ENCODE measurements around the gene SCAMP4.

DNA sequence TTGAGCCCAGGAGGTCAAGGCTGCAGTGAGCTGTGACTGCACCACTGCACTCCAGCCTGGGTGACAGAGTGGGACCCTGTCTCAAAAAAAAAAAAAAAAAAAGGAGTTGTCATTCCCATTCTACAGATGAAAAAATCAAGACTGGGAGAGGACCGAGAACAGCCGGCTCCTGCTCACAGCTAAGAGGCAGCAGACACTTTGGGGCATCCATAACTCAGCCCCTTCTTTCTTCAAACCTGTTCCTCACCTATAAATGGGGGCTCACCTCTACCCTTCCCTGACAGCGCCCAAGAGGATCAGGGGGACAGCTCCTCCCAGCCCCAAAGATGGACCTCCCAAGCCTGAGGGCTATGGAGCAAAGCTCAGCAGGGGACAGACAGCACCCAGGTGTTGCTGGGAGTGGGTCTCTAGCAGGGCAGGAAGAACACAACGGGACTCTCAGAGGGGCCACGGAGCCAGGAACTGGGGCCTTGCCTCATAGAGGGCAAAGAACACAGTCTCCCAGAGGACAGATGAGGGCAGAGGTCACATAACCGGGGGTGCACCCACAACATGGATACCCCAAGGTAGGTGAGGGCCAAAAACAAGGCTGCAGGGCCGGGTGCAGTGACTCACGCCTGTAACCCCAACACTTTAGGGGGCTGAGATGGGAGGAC is 38.4 kb upstream of the SCAMP4 start:
- TF ChIP-seq POLR2A (IDR thresholded peaks at IDR 0.05) = no peak
- TF ChIP-seq, protein P1, sequence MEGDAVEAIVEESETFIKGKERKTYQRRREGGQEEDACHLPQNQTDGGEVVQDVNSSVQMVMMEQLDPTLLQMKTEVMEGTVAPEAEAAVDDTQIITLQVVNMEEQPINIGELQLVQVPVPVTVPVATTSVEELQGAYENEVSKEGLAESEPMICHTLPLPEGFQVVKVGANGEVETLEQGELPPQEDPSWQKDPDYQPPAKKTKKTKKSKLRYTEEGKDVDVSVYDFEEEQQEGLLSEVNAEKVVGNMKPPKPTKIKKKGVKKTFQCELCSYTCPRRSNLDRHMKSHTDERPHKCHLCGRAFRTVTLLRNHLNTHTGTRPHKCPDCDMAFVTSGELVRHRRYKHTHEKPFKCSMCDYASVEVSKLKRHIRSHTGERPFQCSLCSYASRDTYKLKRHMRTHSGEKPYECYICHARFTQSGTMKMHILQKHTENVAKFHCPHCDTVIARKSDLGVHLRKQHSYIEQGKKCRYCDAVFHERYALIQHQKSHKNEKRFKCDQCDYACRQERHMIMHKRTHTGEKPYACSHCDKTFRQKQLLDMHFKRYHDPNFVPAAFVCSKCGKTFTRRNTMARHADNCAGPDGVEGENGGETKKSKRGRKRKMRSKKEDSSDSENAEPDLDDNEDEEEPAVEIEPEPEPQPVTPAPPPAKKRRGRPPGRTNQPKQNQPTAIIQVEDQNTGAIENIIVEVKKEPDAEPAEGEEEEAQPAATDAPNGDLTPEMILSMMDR (IDR thresholded peaks at IDR 0.05 in 4 of 5, conservative IDR thresholded peaks at IDR 0.05 in 1 of 5) = no peak

All from gastrocnemius medialis (tissue), 4 donors.